NCI-H2227 (cell line): ENCODE measurements around the gene RASSF3.

Experiments used
- DNase-seq: peaks from one replicate; lab custom pipeline; 2025; ENCODE audit not compliant: unreplicated experiment; lab: John Stamatoyannopoulos, UW

RASSF3 gene

GRCh38 chr12:64720884-64721283 is 110.6 kb downstream of the RASSF3 start:
- no peak for DNase-seq

- no peak for DNase-seq
Measured at GRCh38 chr12:64722835-64723234, 112.5 kb downstream of the RASSF3 start.

- DNase-seq, result no peak
Measured at GRCh38 chr12:64723630-64724029, 113.3 kb downstream of the RASSF3 start.

- DNase-seq, result no peak
Measured at GRCh38 chr12:64724201-64724745, 114.0 kb downstream of the RASSF3 start.

- peak; percentile 16 for DNase-seq
Measured at GRCh38 chr12:64729909-64730587, 119.8 kb downstream of the RASSF3 start.

- DNase-seq, result no peak
Measured at GRCh38 chr12:64730588-64730969, 120.3 kb downstream of the RASSF3 start.

GRCh38 chr12:64731683-64732082 is 121.4 kb downstream of the RASSF3 start:
- DNase-seq, result no peak

- no peak for DNase-seq
Measured at GRCh38 chr12:64733857-64734256, 123.6 kb downstream of the RASSF3 start.

GRCh38 chr12:64735442-64735841 is 125.1 kb downstream of the RASSF3 start:
- no peak for DNase-seq

GRCh38 chr12:64736771-64737170 is 126.5 kb downstream of the RASSF3 start:
- no peak for DNase-seq

GRCh38 chr12:64737539-64737938 is 127.2 kb downstream of the RASSF3 start:
- no peak for DNase-seq

GRCh38 chr12:64739778-64740177 is 129.5 kb downstream of the RASSF3 start:
- no peak for DNase-seq

- DNase-seq, result no peak
Measured at GRCh38 chr12:64740646-64741045, 130.4 kb downstream of the RASSF3 start.

- no peak for DNase-seq
Measured at GRCh38 chr12:64742416-64742815, 132.1 kb downstream of the RASSF3 start.

- DNase-seq, result no peak
Measured at GRCh38 chr12:64743206-64743605, 132.9 kb downstream of the RASSF3 start.

- peak; percentile 34 for DNase-seq
Measured at GRCh38 chr12:64744422-64745258, 134.3 kb downstream of the RASSF3 start.

GRCh38 chr12:64745259-64745807 is 135.0 kb downstream of the RASSF3 start:
- DNase-seq, result no peak

GRCh38 chr12:64745980-64746379 is 135.7 kb downstream of the RASSF3 start:
- no peak for DNase-seq

- DNase-seq, result no peak
Measured at GRCh38 chr12:64746663-64747062, 136.4 kb downstream of the RASSF3 start.
